Dendritic cell treated with granulocyte-macrophage colony-stimulating factor and Interleukin-4, amounts not matched to agents 40 ng/mL and 50 ng/mL, for 4 days (primary cell): ENCODE results near the gene EXOG.
"Not testable (repeated sequence)": the region's sequence is repeated elsewhere in the genome, so short reads cannot be mapped to it uniquely, and the experiment has no call there.

Experiments used
- H3K27ac Mint-ChIP-seq: one replicate; pipeline ENCODE4 v1.8.0; 2022; ENCODE audit warnings: mild to moderate bottlenecking, mixed read lengths
- H3K27me3 Mint-ChIP-seq: one replicate; pipeline ENCODE4 v1.8.0; 2022; ENCODE audit warnings: mild to moderate bottlenecking, mixed read lengths
- H3K36me3 Mint-ChIP-seq: one replicate; pipeline ENCODE4 v1.8.0; 2022; ENCODE audit warnings: low read depth, mixed read lengths
- H3K4me1 Mint-ChIP-seq: one replicate; pipeline ENCODE4 v1.8.0; 2022; ENCODE audit warnings: low read depth, mixed read lengths
- H3K4me3 Mint-ChIP-seq: one replicate; pipeline ENCODE4 v1.8.0; 2022; ENCODE audit warnings: mild to moderate bottlenecking, moderate library complexity, mixed read lengths
- H3K9me3 Mint-ChIP-seq: one replicate; pipeline ENCODE4 v1.8.0; 2022; ENCODE audit warnings: mixed read lengths
- intact Hi-C: fragments of 100-400 bp; cut with micrococcal nuclease; formaldehyde crosslinking; loops from one replicate; pipeline ENCODE4 v1.15.0; 2022

The EXOG gene

GRCh38 chr3:38562467-38562925 lies 66.4 kb downstream of the EXOG start:
- no peak overlapping the region for H3K4me3 Mint-ChIP-seq
- H3K27ac Mint-ChIP-seq = no peak overlapping the region
- H3K27me3 Mint-ChIP-seq = no peaks in the 10 kb centered on the region
- no peaks in the 10 kb centered on the region for H3K9me3 Mint-ChIP-seq
- peaks cover 13% of the 10 kb centered on the region for H3K4me1 Mint-ChIP-seq
- H3K36me3 Mint-ChIP-seq = no peaks in the 10 kb centered on the region
- intact Hi-C loops = no loop called here

- intact Hi-C loops = no loop called here
- H3K27me3 Mint-ChIP-seq = no peaks in the 10 kb centered on the region
- H3K36me3 Mint-ChIP-seq = no peaks in the 10 kb centered on the region
- no peaks in the 10 kb centered on the region for H3K9me3 Mint-ChIP-seq
- H3K4me1 Mint-ChIP-seq = peaks cover 13% of the 10 kb centered on the region
- no peak overlapping the region for H3K4me3 Mint-ChIP-seq
- no peak overlapping the region for H3K27ac Mint-ChIP-seq
Observed at GRCh38 chr3:38563070-38563885, 67.1 kb downstream of the EXOG start.

DNA sequence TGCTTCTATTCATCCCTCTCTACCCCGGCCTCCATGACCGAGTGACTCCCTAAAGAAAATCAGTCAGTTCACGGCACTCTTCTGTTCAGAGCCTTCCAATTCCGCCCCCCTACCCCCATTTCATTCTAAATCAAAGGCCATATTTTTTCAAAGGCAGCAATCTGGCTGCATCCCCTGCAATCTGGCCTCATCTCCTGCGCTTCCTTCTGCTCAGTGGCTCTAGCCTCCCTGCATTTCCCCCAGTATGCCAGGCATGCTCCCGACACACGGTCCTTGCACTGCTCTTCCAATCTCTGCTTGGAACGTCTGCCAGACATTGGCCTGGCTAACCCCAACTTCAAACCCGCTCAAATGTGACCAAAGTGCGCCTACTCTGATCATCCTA lies 67.7 kb downstream of the EXOG start:
- intact Hi-C loops = no loop called here
- H3K4me1 Mint-ChIP-seq = peaks cover 13% of the 10 kb centered on the region
- H3K27me3 Mint-ChIP-seq = no peaks in the 10 kb centered on the region
- H3K36me3 Mint-ChIP-seq = no peaks in the 10 kb centered on the region
- no peak overlapping the region for H3K27ac Mint-ChIP-seq
- no peak overlapping the region for H3K4me3 Mint-ChIP-seq
- H3K9me3 Mint-ChIP-seq = no peaks in the 10 kb centered on the region

DNA sequence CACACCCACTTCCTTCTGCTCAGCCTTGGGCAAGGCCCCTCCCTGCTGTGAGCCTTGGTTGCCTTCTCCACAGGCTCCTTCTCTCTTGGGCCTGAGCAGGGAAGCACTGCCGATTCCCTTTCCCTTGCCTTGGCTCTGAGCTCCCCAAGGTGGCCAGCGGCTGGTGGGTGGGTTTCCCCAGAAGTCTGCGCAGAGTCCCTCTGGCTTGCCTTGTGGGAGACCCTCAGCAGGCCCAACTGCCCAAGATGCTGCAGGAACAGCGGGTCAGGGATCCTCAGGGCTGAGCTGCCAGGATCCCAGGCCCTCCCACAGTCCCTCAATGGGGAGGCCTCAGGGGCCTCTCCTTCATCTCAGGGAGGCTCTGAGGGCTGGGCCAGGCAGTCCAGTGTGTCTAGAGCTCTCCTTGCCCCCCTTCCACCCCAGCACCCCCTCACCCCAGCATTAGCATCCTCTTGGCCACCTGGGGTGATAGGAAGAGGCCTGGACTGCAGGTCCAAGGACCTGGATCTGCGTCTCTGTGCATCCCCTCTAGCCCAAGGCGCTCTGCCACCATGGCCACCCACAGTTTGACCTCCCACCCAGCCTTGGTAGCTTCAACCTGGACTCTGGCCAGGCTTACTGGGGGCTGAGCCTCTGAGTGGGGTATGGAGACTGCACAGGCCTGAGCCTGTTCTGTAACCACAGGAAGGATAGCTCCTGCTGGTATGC lies 68.6 kb downstream of the EXOG start:
- intact Hi-C loops = no loop called here
- no peaks in the 10 kb centered on the region for H3K27me3 Mint-ChIP-seq
- H3K9me3 Mint-ChIP-seq = no peaks in the 10 kb centered on the region
- H3K4me1 Mint-ChIP-seq = peaks cover 13% of the 10 kb centered on the region
- H3K27ac Mint-ChIP-seq = no peak overlapping the region
- no peaks in the 10 kb centered on the region for H3K36me3 Mint-ChIP-seq
- H3K4me3 Mint-ChIP-seq = no peak overlapping the region

- Mint-ChIP-seq H3K4me1 (peaks cover 13% of the 10 kb centered on the region), H3K36me3 (no peaks in the 10 kb centered on the region), H3K27ac (peak overlapping the region; percentile 58), H3K27me3 (no peaks in the 10 kb centered on the region), H3K4me3 (no peak overlapping the region), H3K9me3 (no peaks in the 10 kb centered on the region)
- intact Hi-C loops = no loop called here
Observed at GRCh38 chr3:38565339-38566214, 69.4 kb downstream of the EXOG start.

GRCh38 chr3:38566215-38566528 lies 70.0 kb downstream of the EXOG start:
- Mint-ChIP-seq H3K27me3 (no peaks in the 10 kb centered on the region), H3K27ac (peak overlapping the region; percentile 58), H3K4me1 (peaks cover 13% of the 10 kb centered on the region), H3K9me3 (no peaks in the 10 kb centered on the region), H3K36me3 (no peaks in the 10 kb centered on the region), H3K4me3 (no peak overlapping the region)
- intact Hi-C loops = no loop called here

- H3K9me3 Mint-ChIP-seq, H3K36me3 Mint-ChIP-seq, H3K27ac Mint-ChIP-seq, H3K4me3 Mint-ChIP-seq, intact Hi-C loops, H3K27me3 Mint-ChIP-seq: not testable (repeated sequence)
- H3K4me1 Mint-ChIP-seq = peaks cover 13% of the 10 kb centered on the region
Observed at GRCh38 chr3:38566794-38567193, 70.7 kb downstream of the EXOG start.

- intact Hi-C loops = no loop called here
- Mint-ChIP-seq H3K36me3 (no peaks in the 10 kb centered on the region), H3K4me1 (peaks cover 13% of the 10 kb centered on the region), H3K9me3 (no peaks in the 10 kb centered on the region), H3K27me3 (peaks cover 2% of the 10 kb centered on the region), H3K4me3 (no peak overlapping the region), H3K27ac (no peak overlapping the region)
Observed at GRCh38 chr3:38567498-38567897, 71.4 kb downstream of the EXOG start.

GRCh38 chr3:38573111-38573510 lies 77.0 kb downstream of the EXOG start:
- peaks cover 3% of the 10 kb centered on the region for H3K27me3 Mint-ChIP-seq
- H3K4me3 Mint-ChIP-seq = no peak overlapping the region
- no peak overlapping the region for H3K27ac Mint-ChIP-seq
- intact Hi-C loops = no loop called here
- H3K9me3 Mint-ChIP-seq = no peaks in the 10 kb centered on the region
- H3K4me1 Mint-ChIP-seq = no peaks in the 10 kb centered on the region
- no peaks in the 10 kb centered on the region for H3K36me3 Mint-ChIP-seq

DNA sequence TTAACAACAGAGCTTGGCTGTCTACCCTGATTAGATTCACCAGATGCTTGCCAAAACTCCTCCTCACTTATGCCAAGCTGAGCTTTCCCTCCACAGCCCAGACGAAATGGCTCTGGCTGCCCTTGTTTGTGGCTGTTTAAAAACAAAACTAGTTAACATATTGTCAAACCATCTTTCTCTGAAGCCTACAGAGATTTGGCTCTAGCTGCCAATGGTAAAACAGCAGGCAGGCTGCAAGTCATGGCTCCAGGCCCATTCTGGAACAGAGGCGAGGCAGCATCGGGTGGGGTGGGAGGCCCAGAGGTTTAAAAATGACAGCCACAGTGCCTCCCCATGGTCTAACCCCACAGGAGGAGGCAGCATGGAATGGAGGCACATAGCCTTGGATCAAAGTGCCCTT lies 77.4 kb downstream of the EXOG start:
- intact Hi-C loops = no loop called here
- Mint-ChIP-seq H3K36me3 (no peaks in the 10 kb centered on the region), H3K9me3 (no peaks in the 10 kb centered on the region), H3K4me3 (no peak overlapping the region), H3K4me1 (no peaks in the 10 kb centered on the region), H3K27ac (no peak overlapping the region), H3K27me3 (peaks cover 3% of the 10 kb centered on the region)

DNA sequence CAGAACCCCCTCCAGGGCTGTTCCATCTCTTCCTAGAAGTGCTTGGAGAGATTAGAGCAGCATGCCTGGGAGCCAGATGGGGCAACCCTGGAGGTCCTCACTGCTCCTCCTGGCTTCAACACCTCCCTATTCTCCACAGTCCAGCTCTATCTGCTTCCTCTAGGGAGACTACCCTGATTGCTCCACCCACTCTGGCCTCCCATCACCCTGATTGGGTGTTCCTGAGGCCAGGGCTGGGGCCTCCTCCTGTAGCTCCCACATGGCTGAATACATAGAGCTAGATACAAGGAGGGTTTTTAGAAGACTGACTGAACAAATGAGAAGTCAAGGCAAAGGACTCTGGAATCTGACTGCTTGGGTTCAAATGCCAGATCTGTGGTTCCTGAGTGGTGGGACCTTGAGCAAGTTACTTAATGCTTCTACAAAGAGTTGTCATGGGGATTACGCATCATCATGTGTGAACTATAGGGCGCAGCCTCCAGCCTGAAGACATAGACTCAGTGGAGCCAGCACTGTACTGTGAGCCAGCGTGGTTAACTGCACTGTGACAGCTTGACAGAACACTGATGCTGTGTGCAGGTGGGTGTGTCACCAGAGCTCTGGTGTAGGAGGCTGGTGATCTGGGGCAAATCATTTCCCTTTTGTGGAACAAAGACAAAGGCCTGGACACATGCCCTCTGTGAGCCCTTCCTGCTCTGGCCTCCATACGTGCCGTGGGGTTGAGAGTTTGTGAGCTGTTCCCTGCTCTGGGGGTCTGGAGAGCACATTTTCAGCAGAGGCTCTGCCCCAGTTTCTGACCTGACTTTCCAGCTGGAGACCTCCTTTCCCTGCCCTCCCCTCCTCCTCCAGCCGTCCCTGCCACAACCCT lies 78.5 kb downstream of the EXOG start:
- Mint-ChIP-seq H3K27ac (no peak overlapping the region), H3K4me3 (no peak overlapping the region), H3K27me3 (peaks cover 3% of the 10 kb centered on the region), H3K36me3 (no peaks in the 10 kb centered on the region), H3K9me3 (no peaks in the 10 kb centered on the region), H3K4me1 (peaks cover 3% of the 10 kb centered on the region)
- intact Hi-C loops = no loop called here

GRCh38 chr3:38575279-38575843 lies 79.2 kb downstream of the EXOG start:
- Mint-ChIP-seq H3K4me3 (no peak overlapping the region), H3K9me3 (no peaks in the 10 kb centered on the region), H3K27ac (no peak overlapping the region), H3K27me3 (peaks cover 3% of the 10 kb centered on the region), H3K4me1 (peaks cover 10% of the 10 kb centered on the region), H3K36me3 (no peaks in the 10 kb centered on the region)
- intact Hi-C loops = no loop called here
